SKM-1 treated with dmso at 0.1 percent for 144 hours (cell line): ENCODE results near the gene CAPNS1.
"Not testable (repeated sequence)": the region's sequence is repeated elsewhere in the genome, so short reads cannot be mapped to it uniquely, and the experiment has no call there.

ENCODE experiments used
- DNase-seq: peaks from one replicate; lab custom pipeline; 2025; ENCODE audit not compliant: unreplicated experiment; lab: John Stamatoyannopoulos, UW

The CAPNS1 gene

DNA sequence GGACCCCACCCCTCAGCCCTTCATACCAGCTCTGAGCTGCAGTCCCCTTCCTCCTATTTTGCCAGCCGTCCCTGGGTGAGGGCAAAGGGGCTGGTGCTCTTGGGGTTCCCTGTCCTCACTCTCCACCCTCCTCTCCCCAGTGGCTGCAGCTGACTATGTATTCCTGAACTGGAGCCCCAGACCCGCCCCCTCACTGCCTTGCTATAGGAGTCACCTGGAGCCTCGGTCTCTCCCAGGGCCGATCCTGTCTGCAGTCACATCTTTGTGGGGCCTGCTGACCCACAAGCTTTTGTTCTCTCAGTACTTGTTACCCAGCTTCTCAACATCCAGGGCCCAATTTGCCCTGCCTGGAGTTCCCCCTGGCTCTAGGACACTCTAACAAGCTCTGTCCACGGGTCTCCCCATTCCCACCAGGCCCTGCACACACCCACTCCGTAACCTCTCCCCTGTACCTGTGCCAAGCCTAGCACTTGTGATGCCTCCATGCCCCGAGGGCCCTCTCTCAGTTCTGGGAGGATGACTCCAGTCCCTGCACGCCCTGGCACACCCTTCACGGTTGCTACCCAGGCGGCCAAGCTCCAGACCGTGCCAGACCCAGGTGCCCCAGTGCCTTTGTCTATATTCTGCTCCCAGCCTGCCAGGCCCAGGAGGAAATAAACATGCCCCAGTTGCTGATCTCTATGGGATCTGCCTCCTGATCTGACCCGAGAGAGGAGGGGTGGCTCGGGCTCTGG lies 10.0 kb downstream of the CAPNS1 start:
- no peak for DNase-seq

GRCh38 chr19:36150586-36150985 lies 10.7 kb downstream of the CAPNS1 start:
- no peak for DNase-seq

DNA sequence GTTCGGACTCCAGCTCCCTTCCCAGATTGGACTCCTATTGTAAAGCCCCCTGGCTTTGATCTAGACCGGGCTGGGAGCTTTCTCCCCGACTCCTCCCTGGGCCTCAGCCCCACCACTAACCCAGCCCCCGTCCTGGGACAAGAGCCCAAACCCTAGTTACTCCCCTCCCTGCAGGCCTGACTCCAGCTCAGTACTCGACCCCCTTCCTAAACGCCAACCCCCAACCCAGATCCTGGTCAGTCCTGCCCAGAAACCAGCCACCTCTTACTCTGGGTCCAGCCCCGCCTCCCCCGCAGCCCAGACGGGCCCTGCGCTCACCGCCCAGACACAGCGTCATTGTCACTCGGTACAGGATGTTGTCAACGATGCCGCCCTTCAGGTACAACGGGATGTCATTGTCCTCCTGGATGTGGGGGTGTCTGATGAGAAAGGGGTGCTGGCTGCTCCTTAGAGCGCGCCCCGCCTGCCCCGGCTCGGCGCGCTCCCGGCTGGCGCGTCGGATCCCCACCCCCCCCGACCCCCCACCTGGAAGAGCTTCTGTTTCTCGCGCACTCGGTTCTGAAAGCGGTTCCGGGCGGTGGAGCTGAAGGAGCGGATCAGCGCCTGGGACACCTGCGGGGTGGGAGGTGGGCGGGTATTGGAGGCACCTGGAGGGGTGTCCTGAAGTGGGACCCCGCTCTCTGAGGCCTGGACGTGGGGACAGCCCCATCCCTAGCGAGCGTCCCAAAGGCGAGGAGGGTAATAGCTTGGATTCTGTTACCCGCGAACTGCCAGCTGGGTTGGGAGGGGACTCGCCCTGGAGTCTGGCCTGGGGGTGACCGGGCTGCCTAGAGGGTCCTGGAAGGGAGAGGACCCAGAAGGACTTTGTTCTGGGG lies 11.5 kb downstream of the CAPNS1 start:
- DNase-seq, result no peak

GRCh38 chr19:36152019-36152351 lies 12.1 kb downstream of the CAPNS1 start:
- DNase-seq, result no peak

DNA sequence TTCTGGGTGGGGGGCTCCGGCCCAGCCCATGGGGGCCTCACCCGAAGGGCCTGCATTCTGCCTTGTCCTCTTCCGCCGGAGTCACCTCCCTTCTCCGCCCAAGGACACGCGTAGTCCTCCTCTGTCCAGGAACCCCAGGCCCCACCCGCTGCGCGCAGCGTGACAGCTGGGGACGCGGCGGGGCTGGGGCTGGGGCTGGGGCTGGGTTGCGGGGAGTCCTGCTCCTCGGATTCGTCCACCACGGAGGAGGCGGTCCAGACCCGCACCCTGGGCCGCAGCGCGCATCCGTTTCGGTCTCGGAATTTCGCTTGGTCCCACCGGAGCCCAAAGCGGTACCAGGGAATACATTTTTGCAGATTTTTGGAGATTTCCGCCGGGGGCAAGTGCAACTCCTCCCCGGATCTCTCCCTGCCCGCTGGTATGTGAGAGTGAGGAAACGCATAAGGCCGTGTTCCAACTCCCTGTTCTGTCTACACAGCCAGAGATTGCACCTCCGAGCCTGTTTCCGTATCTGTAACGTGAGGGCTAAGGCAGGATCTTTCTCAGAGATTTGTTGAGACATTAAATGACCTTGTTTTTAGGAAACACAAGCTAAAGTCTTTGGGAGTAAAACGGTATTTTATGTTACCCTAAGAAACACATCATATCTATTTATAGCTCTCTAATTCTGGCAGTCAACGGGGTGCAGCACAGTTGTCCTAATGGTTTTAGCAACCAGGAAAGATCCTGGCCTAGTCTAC lies 12.7 kb downstream of the CAPNS1 start, which contains the start of gene COX7A1:
COX7A1 (minus strand) TSS at position 96 of the 740 bp plus-strand sequence; CDS start at position 56, 40 bp downstream.
- no peak for DNase-seq

DNA sequence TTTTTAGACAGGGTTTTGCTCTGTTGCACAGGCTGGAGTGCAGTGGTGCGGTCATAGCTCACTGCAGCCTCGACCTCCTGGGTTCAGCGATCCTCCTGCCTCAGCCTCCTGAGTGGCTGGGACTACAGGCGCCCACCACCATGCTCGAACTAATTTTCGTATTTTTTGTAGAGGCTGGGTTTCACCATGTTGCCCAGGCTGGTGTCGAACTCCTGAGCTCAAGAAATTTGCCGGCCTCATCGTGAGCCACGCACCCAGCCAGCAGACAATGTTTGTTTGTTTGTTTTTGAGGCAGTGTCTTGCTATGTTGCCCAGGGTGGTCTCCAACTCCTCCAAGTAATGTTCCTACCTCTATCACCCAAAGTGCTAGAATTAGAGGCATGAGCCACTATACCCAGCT lies 13.3 kb downstream of the CAPNS1 start:
- DNase-seq, result no peak

DNA sequence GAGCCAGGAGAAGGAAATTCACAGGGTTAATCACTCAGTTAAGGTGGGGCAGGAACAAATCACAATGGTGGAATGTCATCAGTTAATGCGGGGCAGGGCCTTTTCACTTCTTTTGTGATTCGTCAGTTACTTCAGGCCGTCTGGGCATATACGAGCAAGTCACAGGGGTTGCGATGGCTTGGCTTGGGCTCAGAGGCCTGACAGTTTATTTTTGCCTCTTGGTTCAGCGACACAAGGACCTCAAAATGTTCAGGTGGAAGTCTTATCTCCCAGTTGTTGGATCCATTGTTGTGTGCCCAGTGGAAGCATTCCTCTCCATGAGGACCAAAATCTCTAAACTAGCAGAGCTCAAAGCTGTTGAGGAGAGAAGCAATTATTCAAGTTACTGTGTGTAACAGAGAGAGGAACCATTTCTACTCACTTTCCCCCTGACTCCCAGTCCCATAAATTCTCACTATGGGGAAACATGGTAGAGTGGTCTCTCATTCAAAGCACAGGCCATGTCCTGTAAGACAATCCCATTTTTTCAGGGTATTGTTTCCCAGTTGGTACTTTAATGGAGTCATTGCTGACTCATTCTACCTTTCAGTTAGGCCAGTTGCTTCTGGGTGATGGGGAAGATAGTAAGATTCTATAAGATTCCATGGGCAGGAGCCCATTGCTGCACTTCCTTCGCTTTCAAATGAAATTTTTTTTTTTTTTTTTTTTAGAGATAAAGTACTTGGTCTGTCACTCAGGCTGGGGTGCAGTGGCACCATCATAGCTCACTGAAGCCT lies 21.1 kb downstream of the CAPNS1 start:
- no peak for DNase-seq

GRCh38 chr19:36163813-36164212 lies 23.9 kb downstream of the CAPNS1 start:
- no peak for DNase-seq

GRCh38 chr19:36169084-36169760 lies 29.4 kb downstream of the CAPNS1 start:
- no peak for DNase-seq

DNA sequence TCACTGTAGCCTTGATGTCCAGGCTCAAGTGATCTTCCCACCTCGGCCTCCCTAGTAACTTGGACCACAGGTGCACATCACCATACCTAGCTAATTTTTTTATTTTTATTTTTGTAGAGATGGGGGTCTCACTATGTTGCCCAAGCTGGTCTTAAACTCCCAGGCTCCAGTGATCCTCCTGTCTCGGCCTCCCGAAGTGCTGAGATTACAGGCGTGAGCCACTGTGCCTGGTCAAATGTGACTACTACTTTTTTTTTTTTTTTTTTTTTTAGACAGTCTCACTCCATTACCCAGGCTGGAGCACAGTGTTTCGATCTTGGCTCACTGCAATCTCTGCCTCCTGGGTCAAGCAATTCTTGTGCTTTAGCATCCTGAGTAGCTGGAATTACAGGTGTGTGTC lies 33.0 kb downstream of the CAPNS1 start:
- no peak for DNase-seq

DNA sequence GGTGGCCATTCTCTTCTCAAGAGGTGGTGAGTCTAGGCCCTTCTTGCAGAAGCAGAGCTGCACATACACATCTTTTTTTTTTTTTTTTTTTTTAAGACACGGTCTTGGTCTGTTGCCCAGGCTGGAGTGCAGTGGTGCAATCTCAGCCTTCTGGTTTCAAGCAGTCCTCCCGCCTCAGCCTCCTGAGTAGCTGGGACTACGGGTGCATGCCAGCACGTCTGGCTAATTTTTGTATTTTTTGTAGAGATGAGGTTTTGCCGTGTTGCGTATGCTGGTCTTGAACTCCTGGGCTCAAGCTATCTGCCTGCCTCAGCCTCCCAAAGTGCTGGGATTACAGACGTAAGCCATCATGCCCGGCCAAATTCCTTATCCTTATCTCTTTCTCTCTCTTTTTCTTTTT lies 34.0 kb downstream of the CAPNS1 start:
- DNase-seq, result not testable (repeated sequence)

- DNase-seq, result not testable (repeated sequence)
These were observed 39.2 kb downstream of the CAPNS1 start for GRCh38 chr19:36179077-36179476.

DNA sequence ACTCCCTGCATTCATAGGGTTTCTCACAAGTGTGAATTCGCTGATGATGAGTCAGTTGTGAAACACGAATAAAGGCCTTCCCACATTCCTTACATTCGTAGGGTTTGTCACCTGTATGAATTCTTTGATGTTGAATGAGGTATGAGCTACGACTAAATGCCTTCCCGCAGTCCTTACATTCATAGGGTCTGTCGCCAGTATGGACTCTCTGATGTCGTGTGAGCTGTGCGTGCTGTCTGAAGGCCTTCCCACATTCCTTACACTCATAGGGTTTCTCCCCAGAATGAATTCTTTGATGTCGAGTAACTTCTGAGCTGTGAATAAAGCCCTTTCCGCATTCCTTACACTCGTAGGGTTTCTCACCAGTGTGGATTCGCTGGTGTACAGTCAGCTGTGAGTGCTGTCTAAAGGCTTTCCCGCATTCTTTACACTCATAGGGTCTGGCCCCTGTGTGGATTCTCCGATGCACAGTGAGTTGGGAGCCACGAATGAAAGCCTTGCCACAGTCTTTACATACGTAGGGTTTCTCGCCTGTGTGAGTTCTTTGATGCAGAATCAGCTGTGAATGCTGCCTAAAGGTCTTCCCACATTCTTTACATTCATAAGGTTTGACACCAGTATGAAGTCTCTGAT lies 42.9 kb downstream of the CAPNS1 start:
- DNase-seq, result no peak

DNA sequence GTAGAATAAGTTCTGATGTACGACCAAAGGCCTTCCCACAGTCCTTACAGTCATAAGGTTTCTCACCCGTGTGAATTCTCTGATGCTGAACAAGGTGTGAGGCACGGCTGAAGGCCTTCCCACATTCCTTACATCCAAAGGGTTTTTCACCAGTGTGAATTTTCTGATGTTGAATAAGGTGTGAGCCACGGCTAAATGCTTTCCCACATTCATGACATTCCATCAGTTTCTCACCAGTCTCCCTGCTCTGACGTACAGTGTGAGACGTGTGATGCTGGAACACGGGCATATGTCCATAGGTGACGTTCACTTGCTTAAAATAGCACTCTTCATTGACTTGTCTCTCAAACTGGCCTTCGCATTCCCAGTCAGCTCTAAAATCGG lies 43.4 kb downstream of the CAPNS1 start:
- no peak for DNase-seq

- DNase-seq, result not testable (repeated sequence)
These were observed 46.9 kb downstream of the CAPNS1 start for GRCh38 chr19:36186722-36187121.

DNA sequence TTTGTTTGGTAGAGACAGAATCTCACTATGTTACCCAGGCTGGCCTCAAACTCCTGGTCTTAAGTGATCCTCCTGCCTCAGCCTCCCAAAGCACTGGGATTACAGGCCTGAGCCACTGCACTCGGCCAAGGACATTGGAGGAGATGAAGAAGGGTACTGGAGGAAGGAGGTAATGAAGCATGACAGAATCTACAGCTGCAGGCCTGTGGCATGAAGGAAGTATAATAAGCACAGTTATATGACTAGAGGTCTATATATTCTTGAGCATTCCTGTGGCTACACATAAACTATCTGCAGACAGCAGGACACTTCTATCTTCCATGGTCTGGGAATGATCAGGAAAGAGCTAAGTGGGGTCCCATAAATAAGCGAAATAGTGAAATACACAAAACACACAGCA lies 56.4 kb downstream of the CAPNS1 start:
- DNase-seq, result no peak

DNA sequence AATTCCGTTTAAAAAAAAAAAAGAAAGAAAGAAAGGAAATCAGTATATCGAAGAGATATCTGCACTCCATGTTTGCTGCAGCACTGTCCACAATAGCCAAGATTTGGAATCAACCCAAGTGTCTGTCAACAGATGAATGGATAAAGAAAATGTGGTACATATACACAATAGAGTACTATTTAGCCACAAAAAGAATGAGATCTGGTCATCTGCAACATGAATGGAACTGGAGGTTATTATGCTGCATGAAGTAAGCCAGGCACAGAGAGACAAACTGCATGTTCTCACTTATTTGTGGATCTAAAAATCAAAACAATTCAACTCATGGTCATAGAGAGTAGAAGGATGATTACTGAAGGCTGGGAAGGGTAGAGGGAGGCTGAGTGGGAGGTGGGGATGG lies 58.3 kb downstream of the CAPNS1 start:
- no peak for DNase-seq
